Suppressor macrophage treated with lipopolysaccharide for 1 hour (primary cell): ENCODE data around the gene TCF4.

Experiments used
- DNase-seq, 3 donors: peaks; one replicate each; pipeline ENCODE4 v3.0.0-alpha.2; 2020 to 2022

TCF4 gene

GRCh38 chr18:55541571-55541970 lies 46.4 kb downstream of the TCF4 start:
- no peak for DNase-seq

- DNase-seq = no peak
Observed at GRCh38 chr18:55539240-55539639, 48.8 kb downstream of the TCF4 start.

- DNase-seq = no peak
Observed at GRCh38 chr18:55534996-55535395, 53.0 kb downstream of the TCF4 start.

GRCh38 chr18:55534547-55534946 lies 53.4 kb downstream of the TCF4 start:
- DNase-seq = peak in 1 of 3 donors; percentile 26

GRCh38 chr18:55530166-55530565 lies 57.8 kb downstream of the TCF4 start:
- DNase-seq = no peak

- no peak for DNase-seq
Observed at GRCh38 chr18:55529581-55529980, 58.4 kb downstream of the TCF4 start.

- DNase-seq = no peak
Observed at GRCh38 chr18:55525845-55526244, 62.1 kb downstream of the TCF4 start.

- no peak for DNase-seq
Observed at GRCh38 chr18:55524353-55525073, 63.5 kb downstream of the TCF4 start.

GRCh38 chr18:55523001-55523400 lies 65.0 kb downstream of the TCF4 start:
- DNase-seq = no peak

- DNase-seq = peak; percentile 37 to 71 (median 61)
Observed at GRCh38 chr18:55522011-55522410, 66.0 kb downstream of the TCF4 start.

- no peak for DNase-seq
Observed at GRCh38 chr18:55517055-55517454, 70.9 kb downstream of the TCF4 start.

GRCh38 chr18:55515941-55516710 lies 71.9 kb downstream of the TCF4 start:
- DNase-seq = no peak

- no peak for DNase-seq
Observed at GRCh38 chr18:55515214-55515613, 72.8 kb downstream of the TCF4 start.

- peak; percentile 6 to 65 (median 53) for DNase-seq
Observed at GRCh38 chr18:55513161-55513560, 74.8 kb downstream of the TCF4 start.

- peak in 1 of 3 donors; percentile 15 for DNase-seq
Observed at GRCh38 chr18:55511277-55511676, 76.7 kb downstream of the TCF4 start.

GRCh38 chr18:55510809-55511208 lies 77.2 kb downstream of the TCF4 start:
- peak; percentile 71 to 93 (median 79) for DNase-seq

GRCh38 chr18:55509631-55510324 lies 78.2 kb downstream of the TCF4 start:
- peak; percentile 54 to 86 (median 78) for DNase-seq

- no peak for DNase-seq
Observed at GRCh38 chr18:55508651-55509050, 79.3 kb downstream of the TCF4 start.

- peak in 1 of 3 donors; percentile 14 for DNase-seq
Observed at GRCh38 chr18:55506074-55506473, 81.9 kb downstream of the TCF4 start.

- no peak for DNase-seq
Observed at GRCh38 chr18:55504808-55505207, 83.2 kb downstream of the TCF4 start.

GRCh38 chr18:55503167-55503820 lies 84.7 kb downstream of the TCF4 start:
- no peak for DNase-seq

- no peak for DNase-seq
Observed at GRCh38 chr18:55501982-55502710, 85.8 kb downstream of the TCF4 start.
